Germinal center (tissue), 1 donor: Measurements from ENCODE around the gene SLIT3.

Experiments used
- DNase-seq: peaks from one replicate; pipeline ENCODE4 v3.0.0; 2012; ENCODE audit warnings: mixed read lengths, low spot score

Gene SLIT3

DNA sequence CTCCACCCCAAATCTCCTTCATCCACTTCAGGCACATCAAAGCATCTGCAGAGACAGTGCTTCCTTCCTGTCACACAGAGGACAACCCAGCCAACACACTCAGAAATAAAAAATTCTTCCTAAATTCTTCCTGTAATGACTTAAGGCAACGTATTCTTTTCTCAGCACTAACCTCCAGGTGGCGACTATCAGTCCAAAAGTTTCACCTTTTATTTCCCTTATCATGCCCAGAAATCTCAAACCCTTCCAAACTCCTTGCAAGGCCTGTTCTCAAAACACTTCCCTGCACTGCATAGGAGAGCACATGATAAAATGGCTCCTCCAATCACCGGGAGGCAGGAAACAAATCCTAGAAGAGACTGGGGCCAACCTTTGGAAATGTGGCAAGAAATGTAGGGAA, 35.1 kb downstream of the SLIT3 start:
- no peak for DNase-seq

DNA sequence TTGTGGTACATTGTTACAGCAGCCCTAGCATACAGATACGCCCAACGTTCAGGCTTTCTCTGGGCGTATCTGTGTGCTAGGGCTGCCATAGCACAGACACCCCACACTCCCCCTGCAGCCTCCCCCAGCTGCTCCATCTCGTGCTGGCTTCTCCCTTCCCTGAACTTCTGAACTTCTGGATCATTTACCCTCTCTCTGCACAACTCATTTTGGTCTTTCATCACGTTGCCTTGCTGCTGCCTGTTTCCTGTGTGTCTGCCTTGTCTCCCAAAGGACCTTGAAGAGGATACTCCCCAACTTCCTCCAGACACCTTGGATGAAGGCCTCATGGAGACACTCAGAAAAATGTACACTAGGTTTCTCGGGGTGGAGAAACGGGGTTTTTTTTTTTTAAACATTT, 37.3 kb downstream of the SLIT3 start:
- no peak for DNase-seq

DNA sequence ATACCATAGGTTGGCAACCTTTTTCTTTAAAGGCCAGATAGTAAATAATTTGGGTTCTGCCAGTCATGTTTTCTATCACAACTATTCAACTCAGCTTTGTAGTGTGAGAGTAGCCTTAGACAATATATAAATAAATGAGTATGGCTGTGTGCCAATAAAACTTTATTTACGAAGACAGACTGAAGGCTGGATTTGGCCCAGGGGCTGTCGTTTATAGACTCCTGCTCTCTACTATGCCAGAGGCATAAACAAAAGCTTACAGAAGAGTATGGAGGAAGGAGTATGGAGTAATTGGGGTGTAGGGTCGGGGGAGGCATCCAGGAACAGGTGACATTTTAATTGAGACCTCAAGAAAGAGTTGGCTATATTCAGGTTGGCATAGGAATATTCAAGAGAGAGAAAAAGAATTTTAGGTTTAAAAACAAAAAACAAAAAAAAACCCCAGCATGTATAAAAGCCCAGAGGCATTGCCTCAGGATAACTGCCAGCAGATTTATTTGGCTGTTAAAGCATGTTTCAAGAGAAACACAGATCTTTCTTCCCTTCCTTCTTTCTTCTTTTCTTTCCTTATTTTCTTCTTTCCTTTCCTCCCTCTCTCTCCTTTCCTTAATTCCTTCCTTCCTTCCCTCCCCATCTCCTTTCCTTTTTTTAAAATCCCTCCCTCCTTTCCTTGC, 39.9 kb downstream of the SLIT3 start:
- DNase-seq = no peak

DNA sequence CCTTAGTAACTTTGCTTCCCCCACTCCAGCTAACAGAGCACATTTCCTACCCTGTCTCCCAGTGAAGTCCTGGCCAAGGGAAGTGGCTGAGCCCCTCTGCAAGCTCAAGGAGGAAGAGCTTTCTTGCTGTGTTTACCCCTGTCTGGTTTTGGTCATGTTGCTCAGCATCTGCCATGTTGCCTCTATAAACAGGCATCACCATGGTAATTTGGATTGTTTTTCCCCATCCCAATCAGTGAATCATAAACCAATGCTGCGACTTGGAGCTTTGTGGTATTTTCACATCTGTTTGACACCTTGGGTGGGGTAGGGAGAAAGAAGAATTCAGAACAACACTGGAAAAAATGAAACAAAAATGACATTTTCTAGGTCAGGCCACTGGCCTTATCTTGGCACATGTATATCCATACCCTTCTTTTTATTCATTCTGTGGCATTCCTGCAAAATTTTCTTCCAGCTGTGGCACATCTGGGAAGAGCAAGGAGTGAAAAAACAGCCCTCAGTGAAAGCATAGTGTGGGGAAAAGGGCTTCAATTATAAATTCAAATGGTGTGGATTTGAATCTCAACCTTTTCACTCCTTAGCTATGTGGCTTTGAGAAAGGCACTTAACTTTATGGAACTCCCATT, 42.5 kb downstream of the SLIT3 start:
- no peak for DNase-seq

DNA sequence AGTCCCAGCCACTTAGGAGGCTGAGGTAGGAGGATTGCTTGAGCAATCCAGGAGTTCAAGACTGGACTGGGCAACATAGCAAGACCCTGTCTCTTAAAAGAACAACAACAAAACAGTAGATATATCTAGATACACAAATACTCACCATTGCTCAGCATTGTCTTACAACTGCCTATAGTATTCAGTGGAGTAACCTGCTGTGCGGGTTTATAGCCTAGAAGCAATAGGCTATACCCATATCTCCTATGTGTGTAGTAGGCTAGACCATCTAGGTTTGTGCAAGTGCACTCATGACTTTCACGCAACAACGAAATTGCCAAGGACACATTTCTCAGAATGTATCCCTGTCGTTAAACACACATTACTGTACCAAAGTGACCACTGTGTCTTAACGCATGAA, 44.7 kb downstream of the SLIT3 start:
- no peak for DNase-seq

DNA sequence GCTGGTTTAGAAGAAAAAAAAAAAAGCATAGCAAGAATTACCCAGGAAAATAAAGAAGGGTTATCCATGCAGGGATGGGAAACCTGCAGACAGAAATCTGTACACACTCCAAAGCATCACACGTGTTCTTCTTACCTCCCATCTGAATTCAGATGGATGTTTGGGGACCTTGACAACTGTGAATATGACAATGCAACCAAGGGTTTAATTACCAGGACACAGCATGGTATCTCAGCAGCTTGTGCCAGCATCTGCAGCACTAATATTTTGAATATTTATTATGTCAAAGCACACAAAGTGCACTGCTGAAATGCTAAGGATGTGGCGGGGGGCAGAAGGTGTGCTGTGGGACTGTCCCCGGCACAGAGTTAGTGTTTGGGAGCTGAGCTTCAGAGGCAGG, 47.9 kb downstream of the SLIT3 start:
- no peak for DNase-seq

DNA sequence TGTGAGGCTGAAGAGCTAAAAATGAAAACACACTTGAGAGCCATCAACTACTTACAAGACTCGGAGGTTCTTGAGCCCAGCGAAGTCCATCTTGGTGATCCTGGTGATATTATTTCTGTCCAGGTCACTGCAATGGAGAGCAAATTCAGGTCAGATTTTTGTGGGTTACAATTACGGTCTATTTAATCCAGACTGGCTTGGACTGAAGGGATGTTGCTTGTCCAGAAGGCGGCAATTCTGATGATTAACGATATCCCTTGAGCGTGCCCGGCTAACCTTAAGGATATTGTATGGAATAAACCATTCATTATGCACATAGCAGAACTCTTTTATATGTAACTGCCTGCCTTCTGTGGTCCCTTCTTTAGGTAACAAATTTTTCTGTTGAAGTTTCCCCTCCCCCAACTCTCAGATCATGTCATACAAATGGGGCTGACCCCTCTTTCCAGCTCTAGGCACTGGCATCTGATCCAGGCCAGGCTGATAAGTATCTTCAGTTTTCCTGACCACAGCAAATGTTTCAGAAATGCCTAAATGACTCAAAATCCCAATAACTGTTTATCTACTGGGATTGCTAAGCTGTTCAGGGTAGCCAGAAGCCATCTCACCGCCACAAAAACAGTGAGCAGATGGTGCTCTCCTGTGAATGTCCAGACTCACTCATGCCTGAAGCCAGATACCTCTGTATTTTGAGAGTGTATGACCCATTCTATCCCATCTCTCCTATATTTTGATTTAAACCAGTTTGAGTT, 49.4 kb downstream of the SLIT3 start:
- DNase-seq = no peak

DNA sequence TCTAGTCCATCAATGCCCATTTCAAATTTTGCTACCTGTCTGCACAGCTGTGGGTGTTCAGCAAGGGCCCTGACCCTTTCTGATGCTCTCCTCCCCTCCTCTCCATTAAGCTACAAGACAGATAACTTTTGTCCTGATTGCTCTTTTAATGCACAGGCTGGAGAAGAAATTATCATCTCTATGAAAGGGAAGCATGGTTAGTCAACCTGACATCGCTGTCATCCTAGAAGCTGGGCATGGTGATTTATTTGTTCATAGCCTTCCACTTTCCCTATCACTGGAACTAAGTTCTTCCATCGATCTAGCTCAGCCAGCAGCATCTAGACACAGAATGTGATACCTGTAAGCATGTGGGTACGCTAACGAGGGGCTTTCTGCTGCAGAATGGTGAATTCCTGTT, 50.1 kb downstream of the SLIT3 start:
- no peak for DNase-seq

DNA sequence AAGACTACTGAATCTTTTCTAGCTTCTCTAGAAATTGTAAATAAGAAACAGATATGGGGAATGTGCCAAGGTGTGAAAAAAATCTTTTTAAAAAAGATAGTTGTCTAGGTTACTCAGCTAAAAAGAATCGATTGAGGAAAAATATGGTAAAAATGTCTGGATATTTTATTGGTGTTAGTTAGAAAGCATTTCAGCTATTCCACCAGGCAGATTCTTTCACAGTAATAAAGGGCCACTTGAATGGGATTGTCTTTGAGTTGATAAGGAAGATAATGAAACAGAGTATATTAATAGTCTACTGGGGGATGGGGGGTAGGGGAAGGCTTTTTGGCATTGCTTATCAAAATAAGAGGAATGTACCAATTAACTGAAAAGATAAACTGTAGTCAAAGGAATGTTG, 51.9 kb downstream of the SLIT3 start:
- no peak for DNase-seq

DNA sequence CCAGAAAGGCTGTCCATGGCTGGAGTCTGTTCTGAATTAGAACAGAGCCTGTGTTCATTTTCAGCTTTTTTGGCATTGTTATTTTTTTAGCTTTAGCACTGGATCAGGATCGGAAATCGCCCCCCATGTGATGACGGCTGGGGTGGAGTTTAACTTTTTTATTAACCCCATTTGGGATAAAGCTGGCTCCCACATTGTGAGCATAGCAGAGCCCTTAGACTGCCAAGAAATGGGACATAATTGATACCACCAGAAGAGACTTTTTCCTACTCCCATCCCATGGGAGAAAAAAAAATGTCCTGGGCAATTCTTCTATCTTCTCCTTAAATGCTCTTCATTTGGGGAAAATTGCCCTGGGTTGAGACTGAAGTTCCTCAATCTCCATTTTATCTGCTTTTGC, 52.4 kb downstream of the SLIT3 start:
- DNase-seq = no peak

DNA sequence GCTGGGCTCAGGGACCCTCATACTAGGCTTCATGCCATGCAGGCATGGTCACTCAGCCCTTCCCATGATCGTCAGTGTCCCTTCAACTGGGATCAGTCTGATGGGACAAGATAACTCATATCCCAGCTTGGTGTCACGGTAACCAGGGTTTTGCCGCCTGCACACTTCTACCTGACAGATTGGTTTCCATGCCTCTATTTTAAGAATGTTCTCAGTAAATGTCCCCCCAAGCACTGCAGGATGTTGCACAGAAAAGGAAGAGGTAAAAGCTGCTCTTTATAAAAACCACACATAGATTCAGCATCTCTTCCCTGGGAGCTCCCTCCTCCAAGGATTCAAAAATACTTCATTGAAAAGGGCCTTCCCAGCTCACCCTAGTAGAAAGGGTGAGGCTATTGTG, 56.1 kb downstream of the SLIT3 start:
- DNase-seq = no peak

DNA sequence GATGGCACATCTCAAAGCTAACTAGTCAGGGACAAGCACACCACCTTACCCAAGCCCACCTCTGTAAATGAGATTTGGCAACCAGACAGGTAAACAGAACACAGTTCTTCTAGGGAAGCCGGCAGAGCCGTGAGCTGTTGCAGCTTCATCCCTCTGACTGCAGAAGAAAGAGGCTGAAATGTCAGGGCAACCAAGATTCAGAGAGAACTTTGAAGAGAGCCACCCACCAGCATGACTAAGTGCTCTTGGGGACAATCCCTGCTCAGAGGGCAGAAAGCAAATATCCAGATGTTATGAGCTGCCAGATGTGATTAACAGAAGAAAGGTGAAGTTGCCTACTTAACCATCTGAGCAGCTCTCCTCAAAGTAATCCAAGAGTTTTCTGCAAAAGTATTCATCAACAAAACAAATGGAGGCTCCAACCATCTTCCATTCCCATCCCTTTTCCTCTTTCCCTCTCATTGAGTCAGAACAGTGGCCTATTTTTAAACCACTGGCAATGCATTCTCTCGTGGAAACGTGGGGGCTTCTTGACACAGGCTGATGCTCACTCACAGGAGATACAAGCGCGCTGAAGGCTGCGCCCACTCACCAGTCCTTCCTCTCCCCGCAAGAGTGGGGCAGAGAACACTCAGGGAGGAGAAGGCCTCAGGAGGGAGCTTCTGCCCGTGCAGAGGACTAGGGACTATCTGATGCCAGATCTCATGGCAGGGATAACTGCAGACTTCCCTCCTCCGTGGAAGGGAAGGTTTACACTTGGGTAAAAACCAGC, 57.1 kb downstream of the SLIT3 start:
- DNase-seq = no peak

DNA sequence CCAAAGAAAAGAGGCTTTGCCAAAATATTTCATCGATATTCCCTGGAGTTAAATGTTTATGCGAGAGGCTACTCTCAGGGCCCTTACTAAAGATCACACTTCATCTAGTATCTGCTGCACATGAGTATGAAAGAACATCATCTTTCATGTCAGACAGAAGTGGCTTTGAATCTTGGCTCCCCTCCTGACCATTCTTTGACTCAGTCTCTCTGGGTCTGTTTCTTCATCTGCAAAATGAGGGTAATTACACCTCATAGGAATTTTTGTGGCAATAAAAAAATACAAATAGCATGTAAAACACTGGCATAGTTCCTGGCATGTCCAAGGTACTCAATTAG, 58.1 kb downstream of the SLIT3 start:
- no peak for DNase-seq

DNA sequence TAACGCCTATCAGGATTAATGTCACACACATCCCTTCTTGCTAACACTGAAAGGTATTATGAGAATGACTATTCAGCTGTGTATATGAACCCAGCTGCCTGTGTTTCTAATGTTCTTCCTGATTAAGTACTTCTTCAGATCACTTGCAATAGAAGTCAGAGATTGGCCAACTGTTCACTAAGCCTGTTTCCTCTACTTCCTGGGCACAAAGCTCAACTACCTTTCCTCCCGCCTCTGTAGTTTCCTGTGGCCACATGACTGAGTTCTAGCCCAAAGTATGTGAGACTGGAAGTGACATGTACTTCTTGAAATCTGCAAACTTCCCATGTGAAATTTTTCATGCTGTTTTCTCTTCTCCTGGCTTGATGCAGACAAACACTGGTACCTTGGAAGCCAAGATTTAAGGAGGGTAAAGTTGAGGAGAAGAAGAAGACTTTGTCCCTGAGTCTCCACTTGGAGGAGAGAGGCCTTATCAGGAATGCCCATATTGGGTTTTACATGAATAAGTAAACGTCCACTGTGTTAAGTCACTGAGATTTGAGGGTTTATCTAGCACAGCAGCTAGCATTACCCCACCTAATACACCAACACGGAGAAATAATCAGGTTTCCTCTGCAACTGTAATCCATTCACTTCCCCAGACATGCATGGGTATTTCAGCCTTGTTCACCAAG, 58.6 kb downstream of the SLIT3 start:
- DNase-seq = no peak

DNA sequence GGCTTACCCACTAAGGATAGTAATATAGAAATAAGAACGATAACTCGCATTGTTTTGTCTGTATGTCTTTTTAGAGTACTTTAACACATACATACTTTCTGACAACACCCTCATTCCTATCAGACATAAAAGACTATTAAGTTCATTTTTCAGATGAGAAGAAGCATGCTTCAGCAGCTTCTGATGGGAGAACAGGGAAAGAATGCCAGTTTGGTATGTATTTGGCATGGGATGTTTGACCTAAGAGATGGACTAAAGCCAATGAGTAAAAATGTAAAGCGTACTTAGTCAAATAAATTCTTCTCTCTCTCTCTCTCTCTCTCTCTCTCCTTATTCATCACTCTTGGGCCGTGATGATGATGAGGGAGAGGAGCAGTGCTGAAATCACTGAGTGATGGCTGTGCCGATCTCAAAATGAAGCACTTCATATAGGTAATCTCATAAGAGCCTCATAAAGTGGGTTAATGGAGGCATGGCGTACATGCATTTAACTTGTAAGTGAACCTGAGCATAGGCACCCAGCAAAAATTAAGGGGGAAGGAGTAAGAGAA, 71.5 kb downstream of the SLIT3 start:
- no peak for DNase-seq

DNA sequence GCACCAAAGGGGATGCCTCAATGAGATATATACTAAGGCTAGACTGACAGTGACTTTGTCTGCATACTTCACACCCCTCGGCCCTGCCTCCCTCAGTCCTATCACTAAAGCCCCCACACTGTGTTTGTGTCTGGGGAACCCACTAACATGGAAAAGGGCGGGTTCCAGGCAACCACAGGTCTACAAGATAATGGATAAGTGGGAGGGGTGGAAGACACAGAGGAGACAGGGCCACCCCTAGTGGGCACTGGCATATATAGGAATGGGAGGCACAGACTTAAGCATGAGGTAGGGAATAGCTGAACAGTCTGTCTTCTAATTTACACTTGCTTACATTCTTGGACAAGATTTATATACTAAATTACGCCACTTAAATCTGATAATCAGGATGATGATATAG, 74.0 kb downstream of the SLIT3 start:
- no peak for DNase-seq

DNA sequence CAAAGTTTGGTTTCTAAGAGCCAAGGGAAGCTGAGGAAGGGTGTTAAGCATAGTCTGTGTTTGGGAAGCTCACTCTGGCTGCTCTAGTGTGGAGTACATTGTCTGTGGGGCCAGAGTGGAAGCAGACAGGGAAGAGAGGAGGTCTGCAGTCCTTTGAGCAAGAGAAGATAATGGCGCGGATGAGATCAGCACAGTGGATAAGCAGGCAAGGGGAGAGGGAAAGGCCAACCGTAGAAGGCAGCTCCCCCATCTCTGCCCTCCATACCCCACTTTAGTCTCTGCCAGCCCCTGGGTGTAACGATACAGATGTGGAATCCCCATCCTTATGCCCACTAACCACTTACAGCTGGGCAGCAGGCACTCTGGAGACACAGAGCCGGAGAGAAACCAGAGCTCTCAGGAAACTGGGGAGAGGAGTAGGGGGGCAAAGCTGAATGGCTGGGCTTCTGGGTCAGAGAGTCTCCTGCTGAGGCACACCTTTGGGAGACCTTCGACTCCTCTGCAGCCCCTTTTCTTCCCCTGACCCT, 75.0 kb downstream of the SLIT3 start:
- no peak for DNase-seq

DNA sequence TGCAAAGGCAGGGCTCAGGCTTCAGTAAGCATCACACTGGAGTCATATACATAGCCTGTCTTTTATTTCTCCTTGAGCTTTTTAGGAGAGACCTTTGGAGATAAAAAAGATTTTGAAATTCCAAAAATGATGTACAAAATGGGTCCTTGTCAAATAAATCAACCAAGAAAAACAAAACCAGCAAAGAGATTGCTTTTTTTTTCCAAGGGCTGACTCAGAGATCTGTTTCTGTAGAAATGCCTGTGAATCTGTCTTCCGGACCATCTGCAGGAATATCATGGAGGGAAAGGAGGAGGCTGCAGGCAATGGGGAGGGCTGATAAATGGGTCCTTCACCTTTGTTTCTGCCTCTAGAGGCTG, 77.4 kb downstream of the SLIT3 start:
- DNase-seq = no peak

DNA sequence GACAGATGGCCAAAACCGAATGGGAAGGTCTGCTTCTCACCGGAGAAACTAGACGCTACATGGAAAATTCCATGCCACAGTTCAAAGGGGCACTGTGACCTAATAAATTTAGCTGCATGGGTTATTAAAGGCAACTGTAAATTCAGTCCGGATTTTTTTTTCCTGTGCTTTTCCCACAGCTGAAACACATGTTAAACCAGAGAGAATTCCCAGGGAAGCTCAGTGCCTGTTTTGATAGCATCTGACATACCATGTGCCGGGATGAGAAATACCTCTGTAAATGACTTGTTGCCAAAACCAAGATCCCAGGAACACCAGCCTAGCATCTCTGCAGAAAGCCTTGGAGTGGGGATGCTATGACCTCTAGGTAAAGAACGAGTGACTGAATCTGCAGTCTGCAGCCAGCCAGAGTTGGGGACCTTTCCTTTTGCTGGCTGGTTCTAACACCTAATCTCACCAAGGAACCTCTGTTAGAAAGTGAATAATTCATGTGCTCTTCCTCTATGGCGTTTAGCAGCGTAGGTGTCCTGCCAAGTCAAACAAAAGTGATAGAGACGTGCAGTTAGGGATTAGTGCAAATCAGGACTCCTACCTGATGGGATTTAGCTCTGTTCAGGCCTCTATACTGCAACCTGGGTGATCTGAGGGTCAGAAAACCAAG, 77.9 kb downstream of the SLIT3 start:
- DNase-seq = no peak

DNA sequence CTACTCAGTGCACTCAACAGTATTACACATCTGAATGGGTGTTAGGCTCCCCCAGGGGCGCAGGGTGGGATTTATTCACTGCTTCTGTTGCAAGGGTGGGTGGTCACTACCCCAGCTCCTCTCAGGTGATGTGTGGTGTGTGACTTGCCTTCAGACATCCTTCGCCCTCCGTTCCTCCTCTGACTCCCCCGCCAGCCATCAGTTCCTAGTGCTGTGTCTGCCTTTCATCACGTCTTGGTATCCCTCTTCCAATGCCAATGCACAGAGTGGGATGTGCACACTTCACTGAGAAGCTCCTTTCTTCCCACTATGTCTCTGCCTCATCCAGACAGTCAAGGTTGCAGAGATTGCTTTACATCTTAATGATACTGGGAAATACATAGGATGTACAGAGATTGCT, 79.4 kb downstream of the SLIT3 start:
- no peak for DNase-seq

DNA sequence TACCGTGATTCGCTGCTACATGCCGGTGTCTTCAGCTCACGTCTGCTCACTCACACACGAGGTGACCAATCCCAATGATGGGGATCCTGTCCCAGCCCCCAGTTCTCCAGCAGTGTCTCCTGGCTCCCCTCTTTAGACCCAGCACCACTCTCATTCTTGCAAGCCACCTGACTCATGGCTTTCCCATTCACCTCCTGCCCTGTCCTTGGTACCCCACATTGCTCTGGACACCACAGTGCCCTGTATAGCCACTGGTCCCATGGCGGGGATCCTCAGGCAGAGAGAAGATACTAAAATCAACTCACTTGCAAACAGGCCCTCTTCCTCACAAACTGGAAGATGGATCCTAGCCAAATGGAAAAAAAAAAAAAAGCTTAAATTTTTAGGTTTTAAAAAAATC, 81.0 kb downstream of the SLIT3 start:
- DNase-seq = no peak
